HEK293 (cell line): ENCODE data around the gene GSK3B.

Experiments used
- CTCF ChIA-PET: fragments of 350-600 bp; formaldehyde crosslinking; extraction: SDS; loops from one replicate; lab custom pipeline; 2021; ENCODE audit warnings: antibody characterized with exemption; lab: Yijun Ruan, JAX
- POLR2A ChIA-PET: fragments of 300-600 bp; formaldehyde crosslinking; extraction: SDS; loops from one replicate; lab custom pipeline; 2020; ENCODE audit warnings: antibody characterized with exemption, inconsistent platforms; lab: Yijun Ruan, JAX
- H3K27ac ChIP-seq: fragments of 200-500 bp; sonication (Bioruptor generic); 2 replicates; pipeline ENCODE4 v1.5.1; 2014; ENCODE audit warnings: low read depth, low read length, control low read depth, inconsistent platforms; ENCODE audit errors: extremely low read depth
- H3K36me3 ChIP-seq, 2 experiments: fragments of 200-500 bp in 1 of 2; sonication (Bioruptor generic) in 1 of 2; 1 replicate in 1 of 2; 2 replicates in 1 of 2; pipeline ENCODE4 v1.5.1; 2014 to 2017; ENCODE audit warnings: inconsistent platforms in 2 of 2, low read length in 2 of 2; ENCODE audit not compliant: control insufficient read depth in 2 of 2, insufficient read depth in 1 of 2
- H3K4me1 ChIP-seq: fragments of 200-500 bp; sonication (Bioruptor generic); 2 replicates; pipeline ENCODE4 v1.5.1; 2014; ENCODE audit warnings: mild to moderate bottlenecking, low read length, inconsistent platforms; ENCODE audit not compliant: control insufficient read depth, insufficient read depth
- H3K4me3 ChIP-seq: 2 replicates; pipeline ENCODE4 v1.5.1; 2011; ENCODE audit warnings: low read depth, mild to moderate bottlenecking, control low read depth, low read length, moderate library complexity
- H3K9me3 ChIP-seq: fragments of 200-500 bp; sonication (Bioruptor generic); 2 replicates; pipeline ENCODE4 v1.5.1; 2014; ENCODE audit warnings: low read depth, low read length, inconsistent platforms; ENCODE audit not compliant: control insufficient read depth, insufficient read depth
- GLI4 ChIP-seq: fragments of 450-650 bp; formaldehyde crosslinking; IDR thresholded peaks from 2 replicates; pipeline ENCODE4 v1.5.1; 2016; ENCODE audit warnings: missing biosample characterization, missing genetic modification characterization
- MZF1 ChIP-seq: fragments of 450-650 bp; formaldehyde crosslinking; IDR thresholded peaks from 2 replicates; pipeline ENCODE4 v1.5.1; 2017; ENCODE audit warnings: missing biosample characterization, missing genetic modification characterization, borderline replicate concordance
- PRDM6 ChIP-seq: fragments of 450-650 bp; formaldehyde crosslinking; IDR thresholded peaks from 2 replicates; pipeline ENCODE4 v1.5.1; 2017; ENCODE audit warnings: missing biosample characterization, missing genetic modification characterization
- SCRT2 ChIP-seq: fragments of 450-650 bp; formaldehyde crosslinking; IDR thresholded peaks from 2 replicates; pipeline ENCODE4 v1.5.1; 2016; ENCODE audit warnings: missing biosample characterization, missing genetic modification characterization
- SP7 ChIP-seq: fragments of 450-650 bp; formaldehyde crosslinking; IDR thresholded peaks from 2 replicates; pipeline ENCODE4 v1.5.1; 2016; ENCODE audit warnings: missing biosample characterization, missing genetic modification characterization
- ZBTB17 ChIP-seq: fragments of 450-650 bp; formaldehyde crosslinking; IDR thresholded peaks from 2 replicates; pipeline ENCODE4 v1.5.1; 2016; ENCODE audit warnings: missing biosample characterization, missing genetic modification characterization
- ZEB2 ChIP-seq: fragments of 450-650 bp; formaldehyde crosslinking; IDR thresholded peaks from 2 replicates; pipeline ENCODE4 v1.5.1; 2016; ENCODE audit warnings: missing biosample characterization, missing genetic modification characterization
- ZNF114 ChIP-seq: fragments of 450-650 bp; formaldehyde crosslinking; IDR thresholded peaks from 2 replicates; pipeline ENCODE4 v1.5.0; 2017; ENCODE audit warnings: missing biosample characterization, missing genetic modification characterization
- ZNF157 ChIP-seq: fragments of 450-650 bp; formaldehyde crosslinking; IDR thresholded peaks from 2 replicates; pipeline ENCODE4 v1.5.1; 2016; ENCODE audit warnings: missing biosample characterization, missing genetic modification characterization
- ZNF174 ChIP-seq: fragments of 450-650 bp; formaldehyde crosslinking; IDR thresholded peaks from 2 replicates; pipeline ENCODE4 v1.5.0; 2017; ENCODE audit warnings: missing biosample characterization, mild to moderate bottlenecking, missing genetic modification characterization
- ZNF18 ChIP-seq: fragments of 450-650 bp; formaldehyde crosslinking; IDR thresholded peaks from 2 replicates; pipeline ENCODE4 v1.5.1; 2016; ENCODE audit warnings: missing biosample characterization, missing genetic modification characterization
- ZNF184 ChIP-seq: fragments of 450-650 bp; IDR thresholded peaks from 2 replicates; pipeline ENCODE4 v1.5.1; 2018; ENCODE audit warnings: missing biosample characterization, mild to moderate bottlenecking, missing genetic modification characterization
- ZNF311 ChIP-seq: fragments of 450-650 bp; formaldehyde crosslinking; IDR thresholded peaks from 2 replicates; pipeline ENCODE4 v1.5.1; 2017; ENCODE audit warnings: missing biosample characterization, missing genetic modification characterization, borderline replicate concordance
- ZNF394 ChIP-seq: fragments of 450-650 bp; formaldehyde crosslinking; IDR thresholded peaks from 2 replicates; pipeline ENCODE4 v1.5.1; 2016; ENCODE audit warnings: missing biosample characterization, missing genetic modification characterization, mild to moderate bottlenecking, moderate library complexity, borderline replicate concordance
- ZNF426 ChIP-seq: fragments of 450-650 bp; formaldehyde crosslinking; IDR thresholded peaks from 2 replicates; pipeline ENCODE4 v1.5.1; 2017; ENCODE audit warnings: missing biosample characterization, missing genetic modification characterization, mild to moderate bottlenecking, inconsistent platforms, moderate library complexity
- ZNF580 ChIP-seq: fragments of 450-650 bp; formaldehyde crosslinking; IDR thresholded peaks from 2 replicates; pipeline ENCODE4 v1.5.1; 2016; ENCODE audit warnings: missing biosample characterization, missing genetic modification characterization
- ZNF623 ChIP-seq: fragments of 450-650 bp; formaldehyde crosslinking; IDR thresholded peaks from 2 replicates; pipeline ENCODE4 v1.5.1; 2016; ENCODE audit warnings: missing biosample characterization, missing genetic modification characterization
- ZNF670 ChIP-seq: fragments of 450-650 bp; formaldehyde crosslinking; IDR thresholded peaks from 2 replicates; pipeline ENCODE4 v1.5.1; 2016; ENCODE audit warnings: missing biosample characterization, missing genetic modification characterization, low read depth
- ZSCAN18 ChIP-seq: fragments of 450-650 bp; formaldehyde crosslinking; IDR thresholded peaks from 2 replicates; pipeline ENCODE4 v1.5.1; 2016; ENCODE audit warnings: missing biosample characterization, missing genetic modification characterization
- ZXDB ChIP-seq: fragments of 450-650 bp; formaldehyde crosslinking; IDR thresholded peaks from 2 replicates; pipeline ENCODE4 v1.5.1; 2016; ENCODE audit warnings: missing biosample characterization, missing genetic modification characterization

The GSK3B gene

GRCh38 chr3:119825820-119826219 is 268.4 kb downstream of the GSK3B start:
- Histone ChIP-seq H3K36me3 (peaks cover 0 to 14% of the 10 kb centered on the region in 2 experiments; a peak in 1 of 3 replicates), H3K27ac (no peak overlapping the region), H3K9me3 (no peaks in the 10 kb centered on the region), H3K4me1 (no peaks in the 10 kb centered on the region), H3K4me3 (no peak overlapping the region)
- no peak for TF ChIP-seq ZNF18 (tag by site-specific recombination)
- 0 out of 2 replicates have a peak, but pooled peaks have one; percentile 17 for TF ChIP-seq SCRT2 (tag by site-specific recombination)
- ChIA-PET POLR2A (no interaction called here), CTCF (no interaction called here)

- ChIA-PET POLR2A (no interaction called here), CTCF (interaction anchor here (0.7 kb wide), 1 partner anchor 634 kb away, joined by 3 read pairs; no protein-coding TSS in a partner anchor)
- Histone ChIP-seq H3K36me3 (peaks cover 0 to 2% of the 10 kb centered on the region in 2 experiments; a peak in 1 of 3 replicates), H3K9me3 (no peaks in the 10 kb centered on the region), H3K27ac (no peak overlapping the region), H3K4me1 (no peaks in the 10 kb centered on the region), H3K4me3 (no peak overlapping the region)
- no peak for TF ChIP-seq ZNF184
- no peak for TF ChIP-seq ZNF311 (tag by site-specific recombination)
- TF ChIP-seq SP7 (tag by site-specific recombination): no peak
- TF ChIP-seq ZNF670 (tag by site-specific recombination): no peak
- TF ChIP-seq ZXDB: no peak
- no peak for TF ChIP-seq ZEB2 (tag by site-specific recombination)
- TF ChIP-seq ZNF580 (tag by site-specific recombination): no peak
- no peak for TF ChIP-seq ZBTB17 (tag by site-specific recombination)
- TF ChIP-seq ZNF174: no peak
- no peak for TF ChIP-seq PRDM6
- TF ChIP-seq MZF1: no peak
- TF ChIP-seq ZNF114 (tag by site-specific recombination): no peak
- TF ChIP-seq ZNF157 (tag by site-specific recombination): no peak
- TF ChIP-seq ZNF623 (tag by site-specific recombination): no peak
- TF ChIP-seq GLI4 (tag by site-specific recombination): no peak
- no peak for TF ChIP-seq ZNF426
- no peak for TF ChIP-seq ZNF394
- TF ChIP-seq ZSCAN18 (tag by site-specific recombination): no peak
Measured at GRCh38 chr3:119819806-119820205, 274.4 kb downstream of the GSK3B start.
